HL-60 (cell line): ENCODE data around the gene NTN4.

Source experiments
- CTCF ChIP-seq: IDR thresholded peaks from one replicate; pipeline ENCODE4 v1.5.1; 2011; ENCODE audit warnings: low read length, control low read depth, inconsistent platforms; ENCODE audit not compliant: insufficient read depth
- REST ChIP-seq: IDR thresholded peaks from 2 replicates; pipeline ENCODE4 v1.6.1; 2012; ENCODE audit warnings: low read depth; ENCODE audit not compliant: insufficient replicate concordance

GRCh38 chr12:95633732-95634465 is 156.7 kb downstream of the NTN4 start:
- TF ChIP-seq CTCF: no peak
- no peak for TF ChIP-seq REST
